ENCODE data around the gene TOM1L2.

The TOM1L2 gene

DNA sequence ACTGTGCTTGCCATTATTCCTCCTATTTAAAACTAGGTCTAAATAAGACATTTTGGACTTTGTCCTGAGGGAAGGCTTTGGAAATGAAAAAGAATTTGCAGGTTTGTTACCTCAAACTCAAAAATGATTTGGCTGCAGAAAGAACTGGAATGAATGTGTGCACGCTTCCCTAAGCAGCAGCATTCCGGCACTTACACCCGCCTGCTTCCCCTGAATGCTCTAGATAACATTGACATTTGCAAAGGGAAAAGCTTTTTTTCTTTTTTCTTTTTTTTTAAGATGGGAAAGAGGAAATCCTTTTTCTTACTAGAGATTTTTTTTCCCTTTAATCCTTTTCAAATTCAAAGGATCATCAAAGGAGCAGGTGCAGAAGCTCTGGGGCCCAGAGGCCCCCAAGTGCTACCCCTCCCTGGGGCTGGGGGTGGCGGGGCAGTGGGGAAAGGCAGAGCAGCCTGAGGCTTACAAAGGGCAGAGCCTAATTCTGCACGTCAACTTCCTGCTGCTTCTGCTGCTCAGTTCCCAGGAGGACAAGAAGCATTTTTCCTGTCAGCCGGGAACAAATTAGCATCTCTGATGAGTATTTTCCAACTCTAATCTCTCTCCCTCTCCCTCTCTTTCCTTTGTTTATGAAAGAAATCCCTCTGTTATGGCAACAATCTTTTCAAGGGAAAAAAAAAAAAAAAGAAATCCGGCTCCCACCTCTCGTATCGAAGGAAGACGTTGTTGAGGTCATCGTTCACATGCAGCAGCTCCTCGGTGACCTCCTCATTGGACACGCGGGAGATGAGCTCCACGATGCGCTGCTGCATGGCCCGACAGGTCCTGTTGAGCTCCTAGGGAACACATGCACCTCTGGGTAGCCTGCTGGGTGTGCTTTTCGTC is 103.3 kb downstream of the TOM1L2 start:
- Histone ChIP-seq H3K4me2 (peak overlapping the region; percentile 63 to 85 (median 83)), H3K4me1 (peaks cover 38 to 73% (median 64%) of the 10 kb centered on the region in 10 experiments), H3K4me3 (peak overlapping the region in 1 of 10 experiments; percentile 21; a peak in 1 of 20 replicates), H3K9me3 (replicated peaks in 1 of 11) (no peaks in the 10 kb centered on the region), H3K9ac (peak overlapping the region in 7 of 11 experiments; percentile 3 to 48 (median 30); a peak in 8 of 22 replicates), H3K27ac (0 out of 22 replicates have a peak overlapping the region, but pooled peaks of 2 of the 11 experiments have one; percentile 10 to 39), H3K27me3 (no peaks in the 10 kb centered on the region), H3K36me3 (peaks cover 0 to 29% (median 0%) of the 10 kb centered on the region in 11 experiments; a peak in 5 of 22 replicates), H4K20me1 (peaks cover 0 to 26% (median 0%) of the 10 kb centered on the region in 11 experiments; a peak in 4 of 22 replicates)
- no peak for TF ChIP-seq Cebpa-rat (IDR thresholded peaks at IDR 0.05)

DNA sequence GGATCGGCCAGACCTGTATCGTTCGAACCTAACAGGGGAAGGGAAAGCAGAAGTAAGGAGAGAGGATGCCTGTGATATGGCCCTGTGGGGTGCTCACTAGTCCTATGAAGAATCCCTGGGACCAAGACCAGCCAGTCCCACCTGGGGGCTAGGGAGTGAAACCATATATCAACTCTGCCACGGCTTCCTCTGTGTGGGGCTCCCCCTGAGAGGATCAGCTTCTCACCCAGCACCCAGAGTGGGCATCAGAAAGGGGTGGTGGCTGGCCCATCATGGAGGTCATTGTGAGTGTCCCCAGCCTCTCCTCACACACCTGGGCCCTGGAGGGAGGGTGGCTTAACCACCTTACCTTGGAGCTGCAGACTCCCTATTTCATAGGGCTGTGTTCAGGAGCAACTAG is 105.3 kb downstream of the TOM1L2 start:
- H3K9ac ChIP-seq: no peak overlapping the region
- no peak overlapping the region for H3K4me3 ChIP-seq
- H3K27ac ChIP-seq: no peak overlapping the region
- peaks cover 32 to 53% (median 45%) of the 10 kb centered on the region in 10 experiments for H3K4me1 ChIP-seq
- TF ChIP-seq Cebpa-rat (IDR thresholded peaks at IDR 0.05): no peak
- H3K36me3 ChIP-seq: peaks cover 0 to 43% (median 0%) of the 10 kb centered on the region in 11 experiments; a peak in 5 of 22 replicates
- H3K27me3 ChIP-seq: no peaks in the 10 kb centered on the region
- peak overlapping the region in 3 of 11 experiments; percentile 80 to 83 (median 83); a peak in 4 of 22 replicates for H3K4me2 ChIP-seq
- H3K9me3 ChIP-seq (replicated peaks in 1 of 11): no peaks in the 10 kb centered on the region
- H4K20me1 ChIP-seq: peaks cover 0 to 23% (median 0%) of the 10 kb centered on the region in 11 experiments; a peak in 3 of 22 replicates

DNA sequence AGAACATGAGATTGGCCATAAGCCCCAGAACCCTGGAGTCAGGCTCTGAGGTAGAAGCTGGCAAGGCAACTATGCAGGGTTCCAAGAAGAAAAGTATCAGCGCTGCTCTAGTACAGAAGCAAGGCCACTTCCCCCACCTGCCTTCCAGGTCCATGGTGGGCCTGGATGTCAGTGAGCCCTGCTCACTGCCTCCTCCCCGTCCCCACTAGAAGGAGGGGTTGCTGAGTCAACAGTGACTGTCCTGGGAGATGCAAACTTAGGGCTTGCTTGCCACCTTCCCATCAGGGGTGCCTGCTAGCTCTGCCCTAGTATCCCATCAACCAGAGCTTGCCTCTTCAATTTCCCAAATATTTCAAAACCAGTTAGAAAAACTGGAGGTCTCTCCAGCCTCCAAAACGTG is 105.8 kb downstream of the TOM1L2 start:
- Histone ChIP-seq H3K36me3 (peaks cover 0 to 43% (median 0%) of the 10 kb centered on the region in 11 experiments; a peak in 5 of 22 replicates), H3K4me3 (no peak overlapping the region), H4K20me1 (peaks cover 0 to 28% (median 0%) of the 10 kb centered on the region in 11 experiments; a peak in 3 of 22 replicates), H3K4me1 (peaks cover 32 to 48% (median 42%) of the 10 kb centered on the region in 10 experiments), H3K27me3 (no peaks in the 10 kb centered on the region), H3K27ac (no peak overlapping the region), H3K4me2 (no peak overlapping the region), H3K9ac (no peak overlapping the region), H3K9me3 (replicated peaks in 1 of 11) (no peaks in the 10 kb centered on the region)
- TF ChIP-seq Cebpa-rat (IDR thresholded peaks at IDR 0.05): no peak

DNA sequence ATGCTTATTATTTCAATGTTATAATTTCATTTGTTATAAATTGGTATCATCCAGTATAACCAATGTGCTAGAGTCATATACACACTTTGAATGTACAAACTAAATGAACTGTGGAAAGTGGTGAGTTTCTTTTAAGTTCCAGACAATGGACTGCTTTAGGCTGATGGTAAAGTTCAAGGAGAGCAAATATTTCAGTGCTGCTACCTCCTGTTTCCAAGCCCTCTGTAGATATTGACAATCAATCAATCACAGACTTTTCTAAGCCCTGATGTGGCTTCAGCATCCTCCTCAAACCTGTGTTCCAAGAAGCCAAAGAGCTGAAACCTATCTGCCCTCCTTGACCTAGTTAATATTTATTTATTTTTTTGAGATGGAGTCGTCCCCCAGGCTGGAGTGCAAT is 107.2 kb downstream of the TOM1L2 start:
- H3K27me3 ChIP-seq: no peaks in the 10 kb centered on the region
- no peak overlapping the region for H3K4me3 ChIP-seq
- no peak for TF ChIP-seq Cebpa-rat (IDR thresholded peaks at IDR 0.05)
- no peak overlapping the region for H3K4me2 ChIP-seq
- no peak overlapping the region for H3K9ac ChIP-seq
- H4K20me1 ChIP-seq: peaks cover 0 to 37% (median 0%) of the 10 kb centered on the region in 11 experiments; a peak in 3 of 22 replicates
- H3K36me3 ChIP-seq: peaks cover 0 to 43% (median 0%) of the 10 kb centered on the region in 11 experiments; a peak in 5 of 22 replicates
- no peaks in the 10 kb centered on the region for H3K9me3 ChIP-seq (replicated peaks in 1 of 11)
- H3K27ac ChIP-seq: no peak overlapping the region
- peaks cover 24 to 36% (median 31%) of the 10 kb centered on the region in 10 experiments for H3K4me1 ChIP-seq

DNA sequence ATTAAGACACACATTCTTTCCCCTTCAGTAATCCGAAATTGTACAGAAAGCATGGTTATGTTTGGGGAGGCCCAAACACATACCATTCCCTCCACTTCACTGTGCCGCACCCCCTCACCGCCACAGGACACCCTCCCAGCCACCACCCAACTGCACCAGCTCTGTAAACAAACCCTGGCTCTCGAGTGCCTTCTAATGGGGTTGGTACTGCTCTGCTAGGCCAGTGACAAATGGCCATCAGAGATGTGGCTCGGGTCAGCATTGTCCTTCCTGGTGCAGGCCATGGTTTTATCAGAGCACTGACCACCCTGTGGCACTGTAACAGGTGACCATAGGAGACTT is 111.5 kb downstream of the TOM1L2 start:
- no peak overlapping the region; a peak in 2 of 22 replicates for H3K9ac ChIP-seq
- no peaks in the 10 kb centered on the region for H3K27me3 ChIP-seq
- no peak overlapping the region for H3K27ac ChIP-seq
- H3K4me2 ChIP-seq: no peak overlapping the region
- H3K4me3 ChIP-seq: no peak overlapping the region
- no peaks in the 10 kb centered on the region for H3K9me3 ChIP-seq (replicated peaks in 1 of 11)
- H3K36me3 ChIP-seq: peaks cover 0 to 17% (median 0%) of the 10 kb centered on the region in 11 experiments; a peak in 3 of 22 replicates
- TF ChIP-seq Cebpa-rat (IDR thresholded peaks at IDR 0.05): no peak
- H3K4me1 ChIP-seq: peaks cover 9 to 21% (median 13%) of the 10 kb centered on the region in 10 experiments
- peaks cover 0 to 24% (median 0%) of the 10 kb centered on the region in 11 experiments; a peak in 3 of 22 replicates for H4K20me1 ChIP-seq

DNA sequence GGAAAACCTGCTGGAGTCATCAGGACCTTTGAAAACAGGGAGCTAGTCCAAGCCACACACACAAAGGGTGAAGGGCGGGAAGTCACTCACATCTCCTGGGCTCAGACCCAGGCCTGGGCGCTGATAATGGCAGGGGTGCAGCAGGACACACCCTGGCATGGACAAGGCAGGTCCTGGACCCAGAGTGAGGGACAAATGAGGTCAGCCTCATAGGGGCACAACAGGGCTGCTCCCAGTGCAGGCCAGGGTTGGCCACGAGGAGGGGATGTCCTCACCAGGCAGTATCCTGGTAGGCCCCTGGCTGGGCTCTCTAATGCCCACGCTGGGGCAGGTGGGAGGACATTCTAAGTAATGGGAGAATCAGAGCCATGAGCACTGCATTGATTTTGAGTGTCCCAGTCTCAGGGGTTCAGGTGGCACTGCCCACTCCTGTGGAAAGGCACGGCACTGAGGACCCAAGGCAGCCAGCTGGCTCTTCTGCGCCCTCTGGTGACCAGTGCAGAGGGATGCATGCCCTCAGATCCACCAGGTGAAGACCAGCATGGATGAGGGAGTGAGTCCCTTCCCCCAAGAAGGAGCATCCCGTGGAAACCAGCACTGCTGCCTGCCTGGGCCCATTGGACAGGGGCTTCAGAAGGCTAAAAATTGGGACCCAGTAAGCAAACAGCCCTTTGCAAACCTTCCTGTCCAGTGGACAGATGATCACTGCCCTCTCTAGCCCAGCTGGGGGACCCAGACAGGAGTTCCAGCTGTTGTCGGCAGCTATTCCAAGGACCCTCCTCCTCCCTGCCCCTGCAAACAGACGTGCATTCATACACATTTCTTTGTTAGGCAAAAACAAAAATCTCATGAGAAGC is 112.1 kb downstream of the TOM1L2 start:
- no peak overlapping the region for H3K27ac ChIP-seq
- H3K4me2 ChIP-seq: peak overlapping the region in 1 of 11 experiments; percentile 2; a peak in 1 of 22 replicates
- no peak for TF ChIP-seq Cebpa-rat (IDR thresholded peaks at IDR 0.05)

DNA sequence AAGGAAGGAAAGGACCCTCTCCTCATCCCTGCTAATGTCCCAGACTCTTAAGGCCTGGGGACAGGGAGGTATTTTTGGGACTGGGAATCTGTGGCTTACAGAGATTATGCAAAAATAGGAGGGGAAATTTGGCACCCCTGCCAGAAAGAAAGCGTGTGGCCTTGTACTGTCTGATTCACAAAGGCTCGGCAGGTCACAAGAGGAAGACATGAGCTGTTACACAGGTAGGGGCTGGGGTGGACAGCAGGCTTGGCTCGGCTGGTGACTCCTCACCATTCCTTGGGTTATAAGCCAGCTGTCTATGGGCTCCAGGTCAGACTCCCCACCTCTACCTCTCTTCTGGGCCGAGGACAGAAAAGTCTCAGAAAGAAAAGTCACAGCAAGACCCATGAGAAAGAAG is 114.7 kb downstream of the TOM1L2 start:
- no peak for TF ChIP-seq Cebpa-rat (IDR thresholded peaks at IDR 0.05)
- Histone ChIP-seq H3K4me3 (no peak overlapping the region), H3K9ac (peak overlapping the region in 3 of 11 experiments; percentile 5 to 31 (median 15); a peak in 2 of 22 replicates), H3K36me3 (peaks cover 0 to 5% (median 0%) of the 10 kb centered on the region in 11 experiments; a peak in 2 of 22 replicates), H3K27me3 (no peaks in the 10 kb centered on the region), H3K9me3 (replicated peaks in 1 of 11) (no peaks in the 10 kb centered on the region), H3K27ac (no peak overlapping the region), H3K4me2 (no peak overlapping the region), H4K20me1 (peaks cover 0 to 24% (median 0%) of the 10 kb centered on the region in 11 experiments; a peak in 3 of 22 replicates), H3K4me1 (peaks cover 25 to 44% (median 29%) of the 10 kb centered on the region in 10 experiments)

More for the DNA sequence above, 112.1 kb downstream of the TOM1L2 start:
- no peaks in the 10 kb centered on the region for H3K27me3 ChIP-seq
- H3K4me1 ChIP-seq: peaks cover 15 to 27% (median 19%) of the 10 kb centered on the region in 10 experiments
- H4K20me1 ChIP-seq: peaks cover 0 to 24% (median 0%) of the 10 kb centered on the region in 11 experiments; a peak in 3 of 22 replicates
- peaks cover 0 to 14% (median 0%) of the 10 kb centered on the region in 11 experiments; a peak in 3 of 22 replicates for H3K36me3 ChIP-seq
- no peak overlapping the region for H3K4me3 ChIP-seq
- H3K9me3 ChIP-seq (replicated peaks in 1 of 11): no peaks in the 10 kb centered on the region
- no peak overlapping the region for H3K9ac ChIP-seq

DNA sequence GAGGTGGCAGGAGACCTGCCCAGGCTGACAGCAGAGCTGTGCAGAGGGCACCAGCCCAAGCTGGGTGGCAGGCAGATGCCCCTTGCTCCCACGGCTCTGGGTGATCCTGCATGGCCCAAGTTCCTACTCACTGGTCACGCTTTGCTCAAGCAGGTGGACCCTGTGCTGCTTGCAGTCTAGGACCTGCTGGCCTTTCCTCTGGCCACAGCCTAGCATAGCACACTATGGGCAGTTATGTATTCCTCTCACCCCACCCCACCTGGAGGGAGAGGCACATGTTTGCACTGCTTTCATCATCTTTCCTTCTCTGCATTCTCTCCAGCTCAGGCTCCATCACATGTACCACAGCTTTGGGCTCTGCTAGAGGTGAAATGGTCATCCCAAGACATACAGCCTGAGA is 115.8 kb downstream of the TOM1L2 start:
- Histone ChIP-seq H3K4me3 (no peak overlapping the region), H4K20me1 (peaks cover 0 to 17% (median 0%) of the 10 kb centered on the region in 11 experiments; a peak in 3 of 22 replicates), H3K36me3 (peaks cover 0 to 3% (median 0%) of the 10 kb centered on the region in 11 experiments; a peak in 1 of 22 replicates), H3K4me2 (peak overlapping the region; percentile 16 to 68 (median 50); a peak in 19 of 22 replicates), H3K9ac (peak overlapping the region in 6 of 11 experiments; percentile 15 to 34 (median 24); a peak in 5 of 22 replicates), H3K27me3 (no peaks in the 10 kb centered on the region), H3K4me1 (peaks cover 33 to 54% (median 39%) of the 10 kb centered on the region in 10 experiments), H3K9me3 (replicated peaks in 1 of 11) (no peaks in the 10 kb centered on the region), H3K27ac (peak overlapping the region in 1 of 11 experiments; percentile 13; a peak in 1 of 22 replicates)
- no peak for TF ChIP-seq Cebpa-rat (IDR thresholded peaks at IDR 0.05)

Data from BLaER1 treated with 17β-estradiol and CSF1 and Interleukin-3, amounts not matched to agents 10 nM and 100 nM (cell line).